ENCODE measurements around the gene OR5I1.

- TF ChIP-seq CTCF (IDR thresholded peaks at IDR 0.05; ENCODE audit: borderline replicate concordance, extremely low read depth, low read length, poor library complexity, severe bottlenecking) (no peak), EZH2 (IDR thresholded peaks at IDR 0.05; ENCODE audit: borderline replicate concordance, low read depth, low read length, severe bottlenecking) (no peak)
Measured at GRCh38 chr11:55967914-55968313, 31.7 kb upstream of the OR5I1 start.

Data from DND-41 (cell line).